GM12878 (cell line): ENCODE measurements around the gene CHD5. TPM values are rescaled to one million over a fixed set of nuclear protein-coding genes. Genes with fewer than 3 reads are reported as not detected.

Experiments
- ATAC-seq: fragments of 200-7000 bp; cut with Tn5 transposase; 3 replicates; pipeline ENCODE4 v1.9.1; 2020; ENCODE audit warnings: mild to moderate bottlenecking, moderate library complexity
- BruUV-seq: library from RNA; stranded (reverse); fragments of 400-500 nt; replicated peaks from 2 replicates; lab custom pipeline; 2021; lab: Mats Ljungman, UMichigan
- CTCF ChIA-PET: fragments of 300-600 bp; sonication (Branson Sonifier 250); formaldehyde crosslinking; extraction: SDS; loops from one replicate; lab custom pipeline; 2021; ENCODE audit warnings: inconsistent platforms; lab: Yijun Ruan, JAX
- POLR2A ChIA-PET: fragments of 350-600 bp; formaldehyde crosslinking; extraction: SDS; loops from one replicate; lab custom pipeline; 2021; ENCODE audit warnings: inconsistent platforms; lab: Charles Lee
- RAD21 ChIA-PET: fragments of 300-600 bp; sonication (Branson Sonifier 250); formaldehyde crosslinking; loops from one replicate; lab custom pipeline; 2023; ENCODE audit warnings: antibody characterized with exemption; ENCODE audit not compliant: unreplicated experiment; lab: Charles Lee
- SMC1A ChIA-PET: fragments of 300-600 bp; sonication (Branson Sonifier 250); formaldehyde crosslinking; loops from one replicate; lab custom pipeline; 2023; ENCODE audit not compliant: unreplicated experiment, uncharacterized antibody; lab: Charles Lee
- DNase-seq: peaks from one replicate; pipeline ENCODE4 v3.0.0-alpha.2; 2011; ENCODE audit warnings: low read depth, low spot score
- FAIRE-seq: peaks from 3 replicates; lab custom pipeline; 2011; peaks lifted over from hg19 to GRCh38; lab: Jason Lieb, UNC
- H2AFZ ChIP-seq: 2 replicates; pipeline ENCODE4 v1.6.0; 2011; ENCODE audit warnings: low read depth, low read length, control low read depth; ENCODE audit not compliant: control insufficient read depth
- H3K27ac ChIP-seq: 2 replicates; pipeline ENCODE4 v1.5.1; 2011; ENCODE audit warnings: control low read depth; ENCODE audit not compliant: control insufficient read depth, insufficient read depth
- H3K27me3 ChIP-seq, 2 experiments: replicated peaks in 1 of 2; 2 replicates each; pipeline versions ENCODE4 v1.6.0 to v1.6.1; 2011; ENCODE audit warnings: low read length in 1 of 2; ENCODE audit not compliant: control insufficient read depth in 2 of 2, insufficient read depth in 2 of 2
- H3K36me3 ChIP-seq, 2 experiments: 2 replicates each; pipeline ENCODE4 v1.5.1; 2011; ENCODE audit warnings: low read length in 1 of 2; ENCODE audit not compliant: control insufficient read depth in 2 of 2, insufficient read depth in 2 of 2
- H3K4me1 ChIP-seq: 2 replicates; pipeline ENCODE4 v1.6.1; 2011; ENCODE audit warnings: mild to moderate bottlenecking, low read length, moderate library complexity, mixed read lengths; ENCODE audit not compliant: control insufficient read depth, insufficient read depth
- H3K4me2 ChIP-seq: 2 replicates; pipeline ENCODE4 v1.6.0; 2011; ENCODE audit warnings: control low read depth; ENCODE audit not compliant: control insufficient read depth, insufficient read depth
- H3K4me3 ChIP-seq: fragments of 200-600 bp; sonication (generic); 2 replicates; pipeline ENCODE4 v1.5.1; 2016
- H3K79me2 ChIP-seq: 2 replicates; pipeline ENCODE4 v1.6.0; 2011; ENCODE audit warnings: low read length; ENCODE audit not compliant: control insufficient read depth, insufficient read depth
- H3K9ac ChIP-seq: 2 replicates; pipeline ENCODE4 v1.8.0; 2011; ENCODE audit warnings: low read length, control low read depth, mixed read lengths; ENCODE audit not compliant: control insufficient read depth, insufficient read depth
- H3K9me3 ChIP-seq: replicated peaks from 3 replicates; pipeline ENCODE4 v1.5.1; 2011; ENCODE audit warnings: mild to moderate bottlenecking, low read length; ENCODE audit not compliant: control insufficient read depth, insufficient read depth
- H4K20me1 ChIP-seq: 2 replicates; pipeline ENCODE4 v1.6.0; 2011; ENCODE audit not compliant: control insufficient read depth, insufficient read depth
- BCL11A ChIP-seq: IDR thresholded peaks from 2 replicates; pipeline ENCODE4 v1.6.1; 2011; ENCODE audit warnings: low read depth, low read length
- CEBPB ChIP-seq, 2 experiments: fragments of 150-350 bp in 1 of 2; IDR thresholded peaks; 2 replicates each; pipeline ENCODE4 v1.6.1; 2012 to 2014; ENCODE audit warnings: low read depth in 2 of 2, low read length in 2 of 2, borderline replicate concordance in 1 of 2, inconsistent platforms in 1 of 2
- CHD2 ChIP-seq: IDR thresholded peaks from 2 replicates; pipeline ENCODE4 v1.6.1; 2011; ENCODE audit warnings: low read depth, low read length, improper control_type of control experiment, borderline replicate concordance
- MTA2 ChIP-seq: fragments of 450-650 bp; IDR thresholded peaks from 2 replicates; pipeline ENCODE4 v1.6.1; 2016; ENCODE audit warnings: low read depth, mild to moderate bottlenecking, moderate library complexity
- NR2C1 ChIP-seq: fragments of 450-650 bp; IDR thresholded peaks from 2 replicates; pipeline ENCODE4 v1.6.1; 2017; ENCODE audit warnings: antibody characterized with exemption, mild to moderate bottlenecking, moderate library complexity
- NR2F1 ChIP-seq: fragments of 450-650 bp; conservative IDR thresholded peaks from 2 replicates; pipeline ENCODE4 v1.6.1; 2017; ENCODE audit warnings: mild to moderate bottlenecking
- POLR2A ChIP-seq: IDR thresholded peaks from 2 replicates; pipeline ENCODE4 v1.6.1; 2011; ENCODE audit warnings: low read depth, mild to moderate bottlenecking, low read length
- POLR2AphosphoS2 ChIP-seq: IDR thresholded peaks from 2 replicates; pipeline ENCODE4 v1.6.1; 2011; ENCODE audit warnings: low read depth, mild to moderate bottlenecking, low read length, improper control_type of control experiment, moderate library complexity
- POLR2AphosphoS5 ChIP-seq: IDR thresholded peaks from 2 replicates; pipeline ENCODE4 v1.6.1; 2011; ENCODE audit warnings: mild to moderate bottlenecking, low read length, inconsistent platforms
- ZSCAN29 ChIP-seq: fragments of 450-650 bp; IDR thresholded peaks from 2 replicates; pipeline ENCODE4 v1.6.1; 2017; ENCODE audit warnings: mild to moderate bottlenecking, moderate library complexity
- WGBS: methylation state at CpG from one replicate; pipeline ENCODE4 v1.1.6; 2016; ENCODE audit warnings: low lambda C conversion rate; ENCODE audit not compliant: insufficient replicate concordance, insufficient coverage; ENCODE audit errors: missing lambda C conversion rate; 5-methylcytosine and 5-hydroxymethylcytosine counted together
- in situ Hi-C: fragments of 300-500 bp; cut with MboI; formaldehyde crosslinking; loops from 9 replicates; pipeline ENCODE4 v1.14.3; 2018; ENCODE audit warnings: mixed read lengths
- intact Hi-C: fragments of 100-400 bp; cut with micrococcal nuclease; formaldehyde crosslinking; loops from one replicate; pipeline ENCODE4 v1.14.2; 2022; ENCODE audit not compliant: unreplicated experiment
- polyA plus RNA-seq, 11 experiments: library from polyadenylated mRNA; depleted of rRNA in 4 of 11; unstranded in 6 of 11; stranded (reverse) in 5 of 11; fragments of >200 nt; fragmentation: Nextera tagmentation in 4 of 11; fragmentation: Illumina TruSeq in 1 of 11; extraction: Ambion mirVana in 4 of 11; extraction: Trizol in 1 of 11; gene quantifications; 1 replicate in 1 of 11; 2 replicates in 10 of 11; pipeline versions ENCODE4 v1.2.1 to v1.2.3, GENCODE V29; 2011 to 2016; ENCODE audit warnings: inconsistent platforms in 2 of 11, missing spikeins in 2 of 11, low read depth in 1 of 11
- total RNA-seq, 4 experiments: library from RNA; depleted of rRNA in 3 of 4; stranded (reverse); fragments of >200 nt in 3 of 4; fragmentation: Illumina TruSeq in 1 of 4; extraction: Trizol in 1 of 4; gene quantifications; 2 replicates each; pipeline versions ENCODE4 v1.2.1 to v1.2.3, GENCODE V29; 2013 to 2021

CHD5 gene
- total and polyA plus RNA-seq, 10 of the 15 experiments (the other 5 are each of a cell fraction or from before 2014, with no cell fraction given): 0.03 to 0.49 (median 0.13) TPM; not detected in 3

GRCh38 chr1:6090996-6091822, 88.9 kb downstream of the CHD5 start:
- in situ Hi-C loops: no loop called here
- no peak overlapping the region for H3K4me2 ChIP-seq
- FAIRE-seq: no peak
- H2AFZ ChIP-seq: no peak overlapping the region
- H3K4me3 ChIP-seq: no peak overlapping the region
- peaks cover 0 to 6% of the 10 kb centered on the region in 2 experiments; a peak in 3 of 4 replicates for H3K36me3 ChIP-seq
- ChIA-PET CTCF (no interaction called here), SMC1A (no interaction called here)
- no peaks in the 10 kb centered on the region for H3K4me1 ChIP-seq
- 93% methylated on average over 19 of the region's 25 CpGs for WGBS
- TF ChIP-seq CHD2 (no peak), POLR2AphosphoS2 (no peak), NR2F1 (no peak), POLR2A (no peak), BCL11A (no peak), NR2C1 (no peak), POLR2AphosphoS5 (no peak), ZSCAN29 (no peak), MTA2 (no peak), CEBPB (IDR thresholded peaks at IDR 0.05; ENCODE audit: borderline replicate concordance in 1 of 2, low read depth in 2 of 2, low read length in 2 of 2) (no peak)
- TF ChIP-seq, all 136 proteins: peak for 0
- Histone ChIP-seq H4K20me1 (no peaks in the 10 kb centered on the region), H3K27me3 (no peaks in the 10 kb centered on the region), H3K9ac (no peak overlapping the region), H3K9me3 (no peaks in the 10 kb centered on the region), H3K79me2 (no peaks in the 10 kb centered on the region), H3K27ac (no peak overlapping the region)
- intact Hi-C loops: no loop called here
- no TSS peak for BruUV-seq
- no peak for ATAC-seq
- RAD21 ChIA-PET: no interaction called here
- POLR2A ChIA-PET: no interaction called here
- DNase-seq: no peak
